ENCODE results near the gene C22orf15. TPM values are rescaled to one million over a fixed set of nuclear protein-coding genes. Genes with fewer than 3 reads are reported as not detected.

The C22orf15 gene
- total RNA-seq, 1 donor from 2014 or later: 0.36 TPM

DNA sequence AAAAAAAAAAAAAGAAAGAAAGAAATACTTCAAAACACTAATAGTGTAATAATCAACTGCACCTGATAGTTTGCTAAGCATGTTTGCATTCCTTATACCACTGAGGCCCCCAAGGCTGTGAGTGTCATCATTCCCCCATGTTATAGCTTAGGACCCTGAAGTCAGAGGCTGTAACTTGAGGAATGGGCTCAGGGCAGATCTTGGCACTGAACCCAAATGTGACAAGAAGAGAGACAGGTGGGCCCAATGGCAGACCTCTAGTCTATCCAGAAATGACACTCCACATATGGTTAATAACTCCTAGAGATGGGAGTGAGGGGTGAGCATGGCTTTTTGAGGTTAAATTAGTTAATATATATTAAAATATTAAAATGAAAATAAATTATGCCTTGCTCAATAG is 25.1 kb upstream of the C22orf15 start:
- H3K27me3 Mint-ChIP-seq (ENCODE audit: low read depth): no peaks in the 10 kb centered on the region
- TF ChIP-seq, protein P1, sequence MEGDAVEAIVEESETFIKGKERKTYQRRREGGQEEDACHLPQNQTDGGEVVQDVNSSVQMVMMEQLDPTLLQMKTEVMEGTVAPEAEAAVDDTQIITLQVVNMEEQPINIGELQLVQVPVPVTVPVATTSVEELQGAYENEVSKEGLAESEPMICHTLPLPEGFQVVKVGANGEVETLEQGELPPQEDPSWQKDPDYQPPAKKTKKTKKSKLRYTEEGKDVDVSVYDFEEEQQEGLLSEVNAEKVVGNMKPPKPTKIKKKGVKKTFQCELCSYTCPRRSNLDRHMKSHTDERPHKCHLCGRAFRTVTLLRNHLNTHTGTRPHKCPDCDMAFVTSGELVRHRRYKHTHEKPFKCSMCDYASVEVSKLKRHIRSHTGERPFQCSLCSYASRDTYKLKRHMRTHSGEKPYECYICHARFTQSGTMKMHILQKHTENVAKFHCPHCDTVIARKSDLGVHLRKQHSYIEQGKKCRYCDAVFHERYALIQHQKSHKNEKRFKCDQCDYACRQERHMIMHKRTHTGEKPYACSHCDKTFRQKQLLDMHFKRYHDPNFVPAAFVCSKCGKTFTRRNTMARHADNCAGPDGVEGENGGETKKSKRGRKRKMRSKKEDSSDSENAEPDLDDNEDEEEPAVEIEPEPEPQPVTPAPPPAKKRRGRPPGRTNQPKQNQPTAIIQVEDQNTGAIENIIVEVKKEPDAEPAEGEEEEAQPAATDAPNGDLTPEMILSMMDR (IDR thresholded peaks at IDR 0.05; ENCODE audit: unreplicated experiment): no peak

DNA sequence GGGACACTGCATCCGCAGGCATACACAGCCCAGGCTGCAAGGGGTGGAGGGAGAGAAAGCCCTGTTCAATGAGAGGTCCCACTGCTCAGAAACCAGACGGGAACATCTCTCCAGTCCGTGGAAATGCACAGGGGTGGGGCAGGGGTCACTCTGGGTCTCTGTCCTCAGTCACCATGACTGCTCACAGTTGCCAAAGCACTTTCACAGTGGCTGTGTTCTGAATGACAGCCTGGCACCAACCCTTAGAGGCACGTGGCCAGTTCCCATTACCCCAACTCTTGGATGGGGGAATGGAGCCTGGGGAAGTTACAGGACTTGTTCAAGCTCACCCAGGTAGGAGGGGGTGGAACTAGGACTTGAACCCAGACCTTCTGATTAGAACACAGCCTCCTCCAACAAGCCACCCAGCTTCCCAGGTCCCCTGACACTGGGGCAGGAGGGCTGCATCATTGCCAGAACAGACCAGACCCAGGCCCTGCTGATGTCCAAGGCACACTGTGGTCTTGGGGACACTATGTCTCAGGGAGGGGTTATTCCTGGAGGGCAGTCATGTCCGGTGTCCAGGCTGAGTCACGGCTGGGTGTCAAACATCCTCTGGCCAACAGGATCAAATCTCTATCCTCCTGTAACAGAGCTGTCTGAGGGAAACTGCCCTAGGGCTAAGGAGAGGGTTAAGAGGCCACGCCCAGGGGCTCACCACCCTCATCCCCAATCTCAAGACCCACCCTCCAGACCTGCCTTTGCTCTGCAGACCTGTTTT is 20.1 kb upstream of the C22orf15 start:
- DNase-seq (ENCODE audit: low spot score in 2 of 2, unreplicated experiment in 2 of 2): no peak
- Mint-ChIP-seq H3K4me3 (no peak overlapping the region), H3K9me3 (peaks cover 12% of the 10 kb centered on the region)

More for the DNA sequence above, 25.1 kb upstream of the C22orf15 start:
- no peak for DNase-seq (ENCODE audit: low spot score in 2 of 2, unreplicated experiment in 2 of 2)
- no peak overlapping the region for H3K27ac Mint-ChIP-seq
- no peaks in the 10 kb centered on the region for H3K9me3 Mint-ChIP-seq
- no peaks in the 10 kb centered on the region for H3K4me1 Mint-ChIP-seq
- H3K4me3 Mint-ChIP-seq: no peak overlapping the region
- peaks cover 10% of the 10 kb centered on the region for H3K36me3 Mint-ChIP-seq

DNA sequence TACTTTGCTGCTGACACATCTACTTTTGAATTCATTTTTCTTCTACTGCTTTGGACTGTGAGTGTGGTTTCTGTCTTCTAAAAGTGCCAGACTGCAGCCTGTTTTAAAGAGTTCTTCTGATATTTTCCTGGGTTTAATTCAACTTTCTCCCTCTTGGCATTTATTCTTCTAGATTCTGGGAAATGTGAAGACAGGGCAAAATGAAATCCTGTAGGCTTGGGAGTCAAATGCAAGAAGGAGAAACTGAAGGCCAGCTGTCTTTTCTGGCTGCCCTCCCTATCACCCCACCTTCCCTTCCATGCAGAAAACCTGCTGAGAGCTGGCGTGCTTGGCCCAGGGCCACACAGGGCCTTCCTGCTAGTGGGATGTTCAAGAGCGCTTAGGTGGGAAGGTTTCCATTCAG is 19.5 kb upstream of the C22orf15 start:
- H3K36me3 Mint-ChIP-seq: peaks cover 39% of the 10 kb centered on the region
- H3K4me1 Mint-ChIP-seq: no peaks in the 10 kb centered on the region

More for the DNA sequence above, 20.1 kb upstream of the C22orf15 start:
- Mint-ChIP-seq H3K4me1 (no peaks in the 10 kb centered on the region), H3K36me3 (peaks cover 39% of the 10 kb centered on the region), H3K27ac (no peak overlapping the region), H3K27me3 (ENCODE audit: low read depth) (no peaks in the 10 kb centered on the region)
- TF ChIP-seq, protein P1 (IDR thresholded peaks at IDR 0.05; ENCODE audit: unreplicated experiment): no peak

DNA sequence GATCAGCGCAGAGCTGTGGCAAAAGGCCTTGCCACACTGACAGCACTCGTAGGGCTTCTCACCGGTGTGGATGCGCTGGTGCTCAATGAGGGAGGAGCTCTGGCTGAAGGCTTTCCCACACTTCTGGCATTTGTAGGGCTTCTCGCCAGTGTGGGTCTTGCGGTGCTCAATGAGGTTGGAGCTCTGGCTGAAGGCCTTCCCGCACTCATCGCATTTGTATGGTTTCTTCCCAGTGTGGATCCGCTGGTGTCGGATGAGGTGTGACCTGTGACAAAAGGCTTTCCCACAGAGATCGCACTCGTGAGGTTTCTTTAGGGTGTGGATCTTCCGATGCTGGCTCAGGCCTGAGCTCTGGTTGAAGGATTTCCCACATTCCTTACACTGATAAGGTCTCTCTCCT is 18.8 kb upstream of the C22orf15 start:
- peaks cover 12% of the 10 kb centered on the region for H3K9me3 Mint-ChIP-seq
- no peaks in the 10 kb centered on the region for H3K27me3 Mint-ChIP-seq (ENCODE audit: low read depth)
- H3K4me1 Mint-ChIP-seq: no peaks in the 10 kb centered on the region
- TF ChIP-seq, protein P1 (IDR thresholded peaks at IDR 0.05; ENCODE audit: unreplicated experiment): no peak
- H3K4me3 Mint-ChIP-seq: no peak overlapping the region
- no peak overlapping the region for H3K27ac Mint-ChIP-seq
- DNase-seq (ENCODE audit: low spot score in 2 of 2, unreplicated experiment in 2 of 2): no peak
- H3K36me3 Mint-ChIP-seq: peaks cover 35% of the 10 kb centered on the region

More for the DNA sequence above, 19.5 kb upstream of the C22orf15 start:
- TF ChIP-seq, protein P1 (IDR thresholded peaks at IDR 0.05; ENCODE audit: unreplicated experiment): no peak
- DNase-seq (ENCODE audit: low spot score in 2 of 2, unreplicated experiment in 2 of 2): no peak
- H3K4me3 Mint-ChIP-seq: no peak overlapping the region
- H3K27me3 Mint-ChIP-seq (ENCODE audit: low read depth): no peaks in the 10 kb centered on the region
- H3K27ac Mint-ChIP-seq: no peak overlapping the region
- peaks cover 12% of the 10 kb centered on the region for H3K9me3 Mint-ChIP-seq

DNA sequence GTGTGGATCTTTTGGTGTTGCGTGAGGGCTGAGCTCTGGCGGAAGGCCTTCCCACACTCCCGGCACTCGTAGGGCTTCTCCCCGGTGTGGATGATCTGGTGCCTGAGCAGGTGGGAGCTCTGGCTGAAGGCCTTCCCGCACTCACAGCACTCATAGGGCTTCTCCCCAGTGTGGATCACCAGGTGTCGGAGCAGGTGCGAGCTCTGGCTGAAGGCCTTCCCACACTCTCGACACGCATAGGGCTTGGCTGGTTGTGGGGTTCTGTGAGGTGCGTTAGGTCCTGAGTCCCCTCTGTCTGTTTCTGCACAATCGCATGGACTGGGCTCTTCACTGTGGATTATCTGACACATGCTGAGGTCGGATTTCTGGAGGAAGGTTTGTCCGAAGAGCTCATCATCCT is 18.3 kb upstream of the C22orf15 start:
- DNase-seq (ENCODE audit: low spot score in 2 of 2, unreplicated experiment in 2 of 2): no peak
- Mint-ChIP-seq H3K27ac (no peak overlapping the region), H3K27me3 (ENCODE audit: low read depth) (no peaks in the 10 kb centered on the region), H3K4me1 (no peaks in the 10 kb centered on the region), H3K9me3 (peaks cover 12% of the 10 kb centered on the region), H3K4me3 (no peak overlapping the region), H3K36me3 (peaks cover 35% of the 10 kb centered on the region)
- TF ChIP-seq, protein P1 (IDR thresholded peaks at IDR 0.05; ENCODE audit: unreplicated experiment): no peak
